GM12873 (cell line): ENCODE results near the gene GRAMD4.

Experiments
- CTCF ChIP-seq: IDR thresholded peaks from 2 replicates; pipeline ENCODE4 v1.5.1; 2012; ENCODE audit warnings: low read depth, mild to moderate bottlenecking, moderate library complexity, low read length, control low read depth; ENCODE audit not compliant: insufficient read depth; ENCODE audit errors: missing control alignments

GRAMD4 gene

GRCh38 chr22:46611189-46611588, 9.0 kb upstream of the GRAMD4 start:
- no peak for TF ChIP-seq CTCF

- TF ChIP-seq CTCF, result peak; percentile 8
These were observed 7.8 kb upstream of the GRAMD4 start for GRCh38 chr22:46612341-46612903.

GRCh38 chr22:46612904-46613605, 7.1 kb upstream of the GRAMD4 start:
- no peak for TF ChIP-seq CTCF

GRCh38 chr22:46613606-46614021, 6.6 kb upstream of the GRAMD4 start:
- no peak for TF ChIP-seq CTCF

- no peak for TF ChIP-seq CTCF
These were observed 5.9 kb upstream of the GRAMD4 start for GRCh38 chr22:46614025-46614931.

GRCh38 chr22:46617207-46617985, 2.8 kb upstream of the GRAMD4 start:
- no peak for TF ChIP-seq CTCF
